ENCODE measurements around the gene PLCD4. TPM values are rescaled to one million over a fixed set of nuclear protein-coding genes. Genes with fewer than 3 reads are reported as not detected.

Gene PLCD4
- polyA plus RNA-seq, 3 donors = 0.04 to 0.05 TPM; not detected in 1

GRCh38 chr2:218627939-218628338 lies 20.2 kb downstream of the PLCD4 start:
- peak overlapping the region in 1 of 7 donors; percentile 62 for H3K27ac Mint-ChIP-seq
- no peaks in the 10 kb centered on the region for H3K79me2 ChIP-seq (ENCODE audit: insufficient read depth, low read length)

GRCh38 chr2:218631837-218632236 lies 24.1 kb downstream of the PLCD4 start:
- Histone ChIP-seq H3K9me3 (replicated peaks in 1 of 2; ENCODE audit: control insufficient read depth in 1 of 2, insufficient read depth in 1 of 2, low read length in 2 of 2) (no peaks in the 10 kb centered on the region), H3K27me3 (ENCODE audit: control insufficient read depth in 2 of 2, insufficient read depth in 2 of 2, low read length in 2 of 2) (no peaks in the 10 kb centered on the region), H2AFZ (ENCODE audit: insufficient read depth, low read depth, low read length, poor library complexity, severe bottlenecking) (no peak overlapping the region), H4K20me1 (ENCODE audit: insufficient read depth, low read length) (no peaks in the 10 kb centered on the region), H3K4me3 (replicated peaks in 1 of 3; ENCODE audit: low read depth in 2 of 3, low read length in 3 of 3) (no peak overlapping the region), H3K9ac (ENCODE audit: insufficient read depth, low read length, poor library complexity, severe bottlenecking) (no peak overlapping the region), H3K27ac (ENCODE audit: low read depth in 1 of 2, low read length in 2 of 2) (no peak overlapping the region), H3K36me3 (replicated peaks in 1 of 2; ENCODE audit: control insufficient read depth in 1 of 2, insufficient read depth in 2 of 2, low read length in 2 of 2) (peaks cover 31 to 36% of the 10 kb centered on the region in 2 donors), H3K79me2 (ENCODE audit: insufficient read depth, low read length) (no peaks in the 10 kb centered on the region), H3K4me1 (ENCODE audit: control insufficient read depth in 1 of 2, insufficient read depth in 2 of 2, low read length in 2 of 2) (peaks cover 0 to 4% of the 10 kb centered on the region in 2 donors), H3K4me2 (replicated peaks; ENCODE audit: extremely low read depth, low read length, poor library complexity, severe bottlenecking) (no peak overlapping the region)
- Mint-ChIP-seq H3K36me3 (peaks cover 34 to 37% of the 10 kb centered on the region in 2 donors), H3K9me3 (no peaks in the 10 kb centered on the region), H3K4me1 (peaks cover 5% of the 10 kb centered on the region), H3K27ac (peak overlapping the region in 1 of 7 donors; percentile 16), H3K4me3 (no peak overlapping the region), H3K27me3 (ENCODE audit: low read depth in 3 of 3) (peaks cover 0 to 1% (median 0%) of the 10 kb centered on the region in 3 donors)
- no peak for TF ChIP-seq CTCF (IDR thresholded peaks at IDR 0.05)
- DNase-seq = no peak
- WGBS (ENCODE audit: insufficient coverage) = 100% methylated on average over 1 of the region's 4 CpGs
- intact Hi-C loops (cut with micrococcal nuclease) = no loop called here

More at GRCh38 chr2:218627939-218628338, 20.2 kb downstream of the PLCD4 start:
- DNase-seq = no peak
- no peak for TF ChIP-seq CTCF (IDR thresholded peaks at IDR 0.05)
- Histone ChIP-seq H3K36me3 (replicated peaks in 1 of 2; ENCODE audit: control insufficient read depth in 1 of 2, insufficient read depth in 2 of 2, low read length in 2 of 2) (no peaks in the 10 kb centered on the region), H2AFZ (ENCODE audit: insufficient read depth, low read depth, low read length, poor library complexity, severe bottlenecking) (no peak overlapping the region), H3K9me3 (replicated peaks in 1 of 2; ENCODE audit: control insufficient read depth in 1 of 2, insufficient read depth in 1 of 2, low read length in 2 of 2) (no peaks in the 10 kb centered on the region), H3K27me3 (ENCODE audit: control insufficient read depth in 2 of 2, insufficient read depth in 2 of 2, low read length in 2 of 2) (no peaks in the 10 kb centered on the region), H3K4me2 (replicated peaks; ENCODE audit: extremely low read depth, low read length, poor library complexity, severe bottlenecking) (no peak overlapping the region), H4K20me1 (ENCODE audit: insufficient read depth, low read length) (no peaks in the 10 kb centered on the region), H3K4me1 (ENCODE audit: control insufficient read depth in 1 of 2, insufficient read depth in 2 of 2, low read length in 2 of 2) (peaks cover 12 to 13% of the 10 kb centered on the region in 2 donors), H3K4me3 (replicated peaks in 1 of 3; ENCODE audit: low read depth in 2 of 3, low read length in 3 of 3) (no peak overlapping the region), H3K9ac (ENCODE audit: insufficient read depth, low read length, poor library complexity, severe bottlenecking) (no peak overlapping the region), H3K27ac (ENCODE audit: low read depth in 1 of 2, low read length in 2 of 2) (no peak overlapping the region)
- Mint-ChIP-seq H3K9me3 (peaks cover 0 to 1% (median 0%) of the 10 kb centered on the region in 7 donors), H3K4me1 (peaks cover 10% of the 10 kb centered on the region), H3K4me3 (no peak overlapping the region), H3K27me3 (ENCODE audit: low read depth in 3 of 3) (peaks cover 0 to 3% (median 1%) of the 10 kb centered on the region in 3 donors), H3K36me3 (no peaks in the 10 kb centered on the region)
- 100% methylated on average over 3 of the region's 4 CpGs for WGBS (ENCODE audit: insufficient coverage)
- intact Hi-C loops (cut with micrococcal nuclease) = no loop called here
